ENCODE measurements around the gene C1orf210. TPM values are rescaled to one million over a fixed set of nuclear protein-coding genes. Genes with fewer than 3 reads are reported as not detected.

The C1orf210 gene
- total RNA-seq, 6 donors from 2014 or later = 12.5 to 38.3 (median 27.1) TPM

GRCh38 chr1:43317817-43318471, 32.6 kb upstream of the C1orf210 start:
- Histone ChIP-seq H3K27me3 (no peaks in the 10 kb centered on the region), H3K9me3 (no peaks in the 10 kb centered on the region), H3K4me3 (no peak overlapping the region), H3K4me1 (no peaks in the 10 kb centered on the region), H3K27ac (no peak overlapping the region), H3K36me3 (peaks cover 0 to 55% (median 22%) of the 10 kb centered on the region in 4 donors)
- ATAC-seq (ENCODE audit: low FRiP score in 2 of 2) (peak in 1 of 2 donors; percentile 17), DNase-seq (no peak)
- TF ChIP-seq EP300 (IDR thresholded peaks at IDR 0.05) (no peak), POLR2AphosphoS5 (IDR thresholded peaks at IDR 0.05) (no peak), POLR2A (IDR thresholded peaks at IDR 0.05) (no peak), CTCF (IDR thresholded peaks at IDR 0.05) (no peak)
- 88% methylated on average over 15 of the region's 15 CpGs for WGBS, 2 donors

GRCh38 chr1:43316738-43317520, 31.5 kb upstream of the C1orf210 start:
- 90 to 91% methylated on average over 12 to 15 of the region's 16 CpGs for WGBS, 2 donors
- TF ChIP-seq POLR2A (IDR thresholded peaks at IDR 0.05) = no peak
- TF ChIP-seq CTCF (IDR thresholded peaks at IDR 0.05) = peak in 1 of 6 experiments; percentile 14
- no peak for TF ChIP-seq POLR2AphosphoS5 (IDR thresholded peaks at IDR 0.05)

GRCh38 chr1:43315963-43316737, 30.8 kb upstream of the C1orf210 start:
- 92 to 93% methylated on average over 9 to 10 of the region's 10 CpGs for WGBS, 2 donors
- DNase-seq (no peak), ATAC-seq (ENCODE audit: low FRiP score in 2 of 2) (no peak)
- no peaks in the 10 kb centered on the region for H3K9me3 ChIP-seq
- peaks cover 0 to 55% (median 18%) of the 10 kb centered on the region in 4 donors for H3K36me3 ChIP-seq
- TF ChIP-seq POLR2A (IDR thresholded peaks at IDR 0.05) (no peak), CTCF (IDR thresholded peaks at IDR 0.05) (no peak), POLR2AphosphoS5 (IDR thresholded peaks at IDR 0.05) (no peak), EP300 (IDR thresholded peaks at IDR 0.05) (no peak)
- no peaks in the 10 kb centered on the region for H3K27me3 ChIP-seq
- no peak overlapping the region for H3K27ac ChIP-seq
- no peak overlapping the region for H3K4me3 ChIP-seq
- H3K4me1 ChIP-seq = no peaks in the 10 kb centered on the region

More at GRCh38 chr1:43316738-43317520, 31.5 kb upstream of the C1orf210 start:
- Histone ChIP-seq H3K4me1 (no peaks in the 10 kb centered on the region), H3K27me3 (no peaks in the 10 kb centered on the region), H3K27ac (peak overlapping the region in 1 of 4 donors; percentile 10), H3K4me3 (no peak overlapping the region), H3K36me3 (peaks cover 0 to 58% (median 23%) of the 10 kb centered on the region in 4 donors), H3K9me3 (no peaks in the 10 kb centered on the region)
- DNase-seq (peak in 1 of 2 donors; percentile 12), ATAC-seq (ENCODE audit: low FRiP score in 2 of 2) (no peak)

- no peak overlapping the region for H3K4me3 ChIP-seq
- no peaks in the 10 kb centered on the region for H3K27me3 ChIP-seq
- WGBS, 2 donors = 86 to 92% methylated on average over 3 of the region's 3 CpGs
- TF ChIP-seq EP300 (IDR thresholded peaks at IDR 0.05) (no peak), POLR2AphosphoS5 (IDR thresholded peaks at IDR 0.05) (no peak), POLR2A (IDR thresholded peaks at IDR 0.05) (no peak), CTCF (IDR thresholded peaks at IDR 0.05) (no peak)
- peaks cover 0 to 53% (median 17%) of the 10 kb centered on the region in 4 donors for H3K36me3 ChIP-seq
- H3K4me1 ChIP-seq = no peaks in the 10 kb centered on the region
- ATAC-seq (ENCODE audit: low FRiP score in 2 of 2) = no peak
- no peak for DNase-seq
- H3K27ac ChIP-seq = no peak overlapping the region
- H3K9me3 ChIP-seq = no peaks in the 10 kb centered on the region
Measured at GRCh38 chr1:43315481-43315880, 30.1 kb upstream of the C1orf210 start.
